ENCODE measurements around the gene VSTM2B.
"Not testable (repeated sequence)": the region's sequence is repeated elsewhere in the genome, so short reads cannot be mapped to it uniquely, and the experiment has no call there.

VSTM2B gene

DNA sequence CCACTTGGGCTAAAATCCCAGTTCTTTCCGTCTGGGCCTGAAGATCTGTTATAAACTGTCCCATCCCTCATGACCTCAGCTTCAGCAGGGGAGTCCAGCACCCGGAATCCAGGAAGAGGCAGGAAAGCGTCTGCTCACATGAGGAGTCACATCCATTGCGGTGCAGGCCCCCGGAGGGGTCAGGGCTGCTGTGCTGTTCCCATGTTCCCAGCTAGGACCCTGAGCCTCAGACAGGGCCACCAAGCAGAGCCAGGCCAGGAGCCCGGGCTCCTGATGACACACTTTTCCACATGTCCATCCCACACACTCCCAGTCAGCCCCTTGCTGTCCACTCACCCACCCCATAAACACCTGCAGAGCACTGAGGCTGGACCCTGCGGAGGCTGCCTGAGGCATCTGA lies 45.3 kb upstream of the VSTM2B start:
- peaks cover 12% of the 10 kb centered on the region for H3K27me3 Mint-ChIP-seq (ENCODE audit: low read depth, poor library complexity)
- peaks cover 35% of the 10 kb centered on the region for H3K9me3 Mint-ChIP-seq
- no peak overlapping the region for H3K4me3 Mint-ChIP-seq
- H3K36me3 Mint-ChIP-seq (ENCODE audit: low read depth): peaks cover 26% of the 10 kb centered on the region
- TF ChIP-seq, protein P1, sequence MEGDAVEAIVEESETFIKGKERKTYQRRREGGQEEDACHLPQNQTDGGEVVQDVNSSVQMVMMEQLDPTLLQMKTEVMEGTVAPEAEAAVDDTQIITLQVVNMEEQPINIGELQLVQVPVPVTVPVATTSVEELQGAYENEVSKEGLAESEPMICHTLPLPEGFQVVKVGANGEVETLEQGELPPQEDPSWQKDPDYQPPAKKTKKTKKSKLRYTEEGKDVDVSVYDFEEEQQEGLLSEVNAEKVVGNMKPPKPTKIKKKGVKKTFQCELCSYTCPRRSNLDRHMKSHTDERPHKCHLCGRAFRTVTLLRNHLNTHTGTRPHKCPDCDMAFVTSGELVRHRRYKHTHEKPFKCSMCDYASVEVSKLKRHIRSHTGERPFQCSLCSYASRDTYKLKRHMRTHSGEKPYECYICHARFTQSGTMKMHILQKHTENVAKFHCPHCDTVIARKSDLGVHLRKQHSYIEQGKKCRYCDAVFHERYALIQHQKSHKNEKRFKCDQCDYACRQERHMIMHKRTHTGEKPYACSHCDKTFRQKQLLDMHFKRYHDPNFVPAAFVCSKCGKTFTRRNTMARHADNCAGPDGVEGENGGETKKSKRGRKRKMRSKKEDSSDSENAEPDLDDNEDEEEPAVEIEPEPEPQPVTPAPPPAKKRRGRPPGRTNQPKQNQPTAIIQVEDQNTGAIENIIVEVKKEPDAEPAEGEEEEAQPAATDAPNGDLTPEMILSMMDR (IDR thresholded peaks at IDR 0.05): no peak
- no peak for DNase-seq
- H3K4me1 Mint-ChIP-seq: peaks cover 53% of the 10 kb centered on the region
- no peak overlapping the region for H3K27ac Mint-ChIP-seq

DNA sequence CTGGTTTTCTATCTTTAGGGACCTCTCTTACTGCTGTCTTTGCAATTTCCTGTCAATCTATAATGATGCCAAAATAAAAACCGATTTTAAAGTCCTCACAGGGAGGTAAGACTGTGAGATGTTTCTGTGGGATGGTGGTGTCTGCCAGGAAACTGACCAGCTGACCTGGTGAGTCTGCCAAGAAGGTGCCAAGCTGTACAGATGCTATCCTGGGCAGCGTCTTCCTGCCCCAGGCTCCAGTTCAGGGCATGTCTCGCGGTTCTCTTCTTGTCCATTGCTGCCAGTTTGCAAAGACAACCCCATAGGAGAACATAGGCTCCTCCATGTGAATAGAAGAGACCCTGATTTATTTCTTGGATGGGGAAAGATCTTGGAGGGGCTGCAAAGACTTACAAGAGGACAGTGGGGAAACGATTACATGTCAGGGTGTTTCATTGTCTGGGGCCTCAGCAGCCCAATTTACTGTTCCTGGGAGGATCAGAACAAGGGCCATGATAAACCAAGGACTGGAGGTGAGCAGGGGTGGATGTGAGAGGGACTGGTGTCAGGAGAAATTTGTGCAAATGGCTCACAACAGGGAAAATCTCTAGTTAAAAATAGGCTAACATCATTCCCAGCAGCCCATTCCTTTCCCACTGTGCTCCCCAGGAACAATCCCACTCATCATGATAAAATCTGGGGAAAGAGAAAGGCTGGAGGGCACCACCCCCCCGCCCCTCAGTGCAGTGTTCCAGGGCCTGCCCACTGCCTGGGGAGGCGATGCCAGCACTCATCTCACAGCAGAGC lies 42.7 kb upstream of the VSTM2B start:
- no peak overlapping the region for H3K4me3 Mint-ChIP-seq
- H3K36me3 Mint-ChIP-seq (ENCODE audit: low read depth): peaks cover 31% of the 10 kb centered on the region
- H3K27me3 Mint-ChIP-seq (ENCODE audit: low read depth, poor library complexity): peaks cover 8% of the 10 kb centered on the region
- peak overlapping the region; percentile 82 for H3K27ac Mint-ChIP-seq
- TF ChIP-seq, protein P1 (IDR thresholded peaks at IDR 0.05): no peak
- H3K4me1 Mint-ChIP-seq: peaks cover 47% of the 10 kb centered on the region
- peaks cover 42% of the 10 kb centered on the region for H3K9me3 Mint-ChIP-seq
- DNase-seq: no peak

DNA sequence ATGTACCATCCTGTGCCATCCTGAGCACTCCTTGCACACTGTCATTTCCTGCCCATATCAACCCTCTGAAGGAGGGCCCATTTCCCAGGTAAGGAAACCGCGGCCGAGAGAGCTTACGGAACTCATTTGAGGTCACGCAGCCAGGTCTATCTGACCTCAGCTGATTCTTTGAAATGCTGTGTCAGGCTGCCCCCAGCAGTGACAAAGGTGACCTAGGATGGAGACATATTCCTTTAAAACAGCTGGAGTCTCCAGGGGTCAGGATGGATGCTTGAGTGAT lies 42.2 kb upstream of the VSTM2B start:
- H3K27me3 Mint-ChIP-seq (ENCODE audit: low read depth, poor library complexity): peaks cover 8% of the 10 kb centered on the region
- no peak for DNase-seq
- H3K4me1 Mint-ChIP-seq: peaks cover 47% of the 10 kb centered on the region
- peaks cover 31% of the 10 kb centered on the region for H3K36me3 Mint-ChIP-seq (ENCODE audit: low read depth)
- no peak overlapping the region for H3K4me3 Mint-ChIP-seq
- H3K9me3 Mint-ChIP-seq: peaks cover 42% of the 10 kb centered on the region
- TF ChIP-seq, protein P1 (IDR thresholded peaks at IDR 0.05): no peak
- no peak overlapping the region for H3K27ac Mint-ChIP-seq

DNA sequence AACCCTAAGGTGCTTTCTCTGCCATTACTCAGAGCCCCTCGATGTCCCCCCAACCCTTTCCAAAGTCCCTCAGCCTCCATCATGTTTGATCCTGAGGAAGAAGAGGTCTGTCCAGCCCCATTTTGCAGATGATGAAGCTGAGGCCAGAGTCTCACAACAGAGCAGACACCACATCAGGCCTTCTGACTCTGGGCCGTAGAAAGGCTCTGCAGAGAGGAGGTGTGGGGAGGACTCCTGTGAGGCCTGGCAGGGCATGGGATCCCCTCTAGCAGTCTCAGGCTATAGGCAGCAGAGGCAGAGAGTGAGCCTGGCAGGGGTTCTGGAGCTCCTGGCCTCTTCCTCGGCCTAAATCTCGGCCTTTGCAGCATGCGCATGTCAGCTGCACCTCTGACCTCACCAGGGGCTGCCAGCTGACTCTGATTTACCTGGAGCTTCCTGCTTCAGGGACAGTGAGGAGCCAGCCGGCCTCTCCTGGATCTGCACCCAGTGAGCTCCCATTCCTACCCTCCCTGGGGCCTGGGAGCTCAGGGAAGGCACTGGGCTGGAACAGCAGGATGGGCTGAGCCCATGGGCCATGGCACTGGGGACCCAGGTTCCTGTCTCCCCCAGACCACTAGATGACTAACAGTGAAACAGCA lies 41.7 kb upstream of the VSTM2B start:
- peaks cover 42% of the 10 kb centered on the region for H3K9me3 Mint-ChIP-seq
- H3K27ac Mint-ChIP-seq: peak overlapping the region; percentile 28
- H3K4me1 Mint-ChIP-seq: peaks cover 47% of the 10 kb centered on the region
- H3K4me3 Mint-ChIP-seq: no peak overlapping the region
- H3K36me3 Mint-ChIP-seq (ENCODE audit: low read depth): peaks cover 31% of the 10 kb centered on the region
- TF ChIP-seq, protein P1 (IDR thresholded peaks at IDR 0.05): no peak
- H3K27me3 Mint-ChIP-seq (ENCODE audit: low read depth, poor library complexity): peaks cover 8% of the 10 kb centered on the region
- no peak for DNase-seq

DNA sequence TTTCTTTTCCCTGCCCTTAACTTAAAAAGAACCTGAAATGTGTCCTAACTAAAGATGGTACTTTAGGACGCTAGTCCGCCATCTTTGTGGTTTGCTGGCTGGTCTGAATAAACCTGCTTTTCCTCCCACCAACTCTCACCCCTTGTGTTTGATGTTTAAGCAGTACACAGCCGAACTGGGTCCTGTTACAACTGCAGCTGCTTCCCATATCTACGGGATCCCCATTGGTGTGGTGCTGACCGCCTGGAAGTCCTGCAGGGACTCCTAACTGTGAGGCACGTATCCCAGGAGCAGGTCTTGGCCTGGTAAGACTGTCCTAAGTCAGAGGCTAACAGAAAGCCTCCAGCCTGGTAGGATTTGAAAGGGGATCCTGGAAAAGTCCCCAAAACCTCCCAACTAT lies 40.9 kb upstream of the VSTM2B start:
- Mint-ChIP-seq H3K9me3 (peaks cover 34% of the 10 kb centered on the region), H3K36me3 (ENCODE audit: low read depth) (peaks cover 26% of the 10 kb centered on the region), H3K4me3 (peak overlapping the region; percentile 9), H3K27ac (peak overlapping the region; percentile 28), H3K4me1 (peaks cover 56% of the 10 kb centered on the region), H3K27me3 (ENCODE audit: low read depth, poor library complexity) (peaks cover 11% of the 10 kb centered on the region)
- no peak for DNase-seq
- TF ChIP-seq, protein P1 (IDR thresholded peaks at IDR 0.05): no peak

DNA sequence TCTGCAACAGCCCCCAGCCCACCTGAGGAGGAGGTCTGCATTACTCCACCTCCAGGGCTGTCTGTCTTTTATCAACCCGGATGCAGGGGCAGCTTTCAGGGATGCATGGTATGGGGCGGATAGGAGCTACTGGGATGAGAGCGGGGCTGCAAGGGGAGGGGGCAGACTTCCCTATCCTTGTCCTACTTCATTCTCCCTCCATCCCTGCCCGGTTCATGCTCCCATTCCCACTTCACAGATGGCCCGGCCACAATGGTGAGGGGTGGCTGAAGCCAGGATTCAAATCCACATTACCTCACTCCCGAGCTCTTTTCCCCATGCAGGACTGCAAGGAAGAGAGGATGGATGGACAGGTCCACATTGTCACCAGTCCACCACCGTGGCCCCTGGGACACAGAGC lies 40.5 kb upstream of the VSTM2B start:
- peaks cover 25% of the 10 kb centered on the region for H3K36me3 Mint-ChIP-seq (ENCODE audit: low read depth)
- H3K4me3 Mint-ChIP-seq: no peak overlapping the region
- H3K27me3 Mint-ChIP-seq (ENCODE audit: low read depth, poor library complexity): peaks cover 10% of the 10 kb centered on the region
- peak overlapping the region; percentile 36 for H3K27ac Mint-ChIP-seq
- DNase-seq: no peak
- TF ChIP-seq, protein P1 (IDR thresholded peaks at IDR 0.05): no peak
- H3K4me1 Mint-ChIP-seq: peaks cover 60% of the 10 kb centered on the region
- H3K9me3 Mint-ChIP-seq: peaks cover 30% of the 10 kb centered on the region

DNA sequence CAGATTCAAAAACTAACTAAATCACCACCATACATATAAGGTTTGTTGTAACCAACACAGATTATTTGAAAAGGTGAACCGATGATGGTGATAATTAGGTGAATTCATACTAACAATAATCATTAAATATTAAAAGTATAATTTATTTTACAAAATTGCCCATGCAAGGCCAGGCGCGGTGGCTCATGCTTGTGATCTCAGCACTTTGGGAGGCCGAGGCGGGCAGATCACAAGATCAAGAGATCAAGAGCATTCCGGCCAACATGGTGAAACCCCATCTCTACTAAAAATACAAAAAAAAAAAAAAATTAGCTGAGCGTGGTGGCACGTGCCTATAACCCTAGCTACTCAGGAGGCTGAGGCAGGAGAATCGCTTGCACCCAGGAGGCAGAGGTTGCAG lies 38.8 kb upstream of the VSTM2B start:
- Mint-ChIP-seq H3K36me3 (ENCODE audit: low read depth) (peaks cover 11% of the 10 kb centered on the region), H3K4me1 (peaks cover 65% of the 10 kb centered on the region)

More for the DNA sequence above, 38.8 kb upstream of the VSTM2B start:
- not testable (repeated sequence) for H3K27ac Mint-ChIP-seq; H3K27me3 Mint-ChIP-seq (ENCODE audit: low read depth, poor library complexity); H3K4me3 Mint-ChIP-seq; DNase-seq
- H3K9me3 Mint-ChIP-seq: peaks cover 13% of the 10 kb centered on the region
